Measurements from ENCODE around the gene CARD11. TPM values are rescaled to one million over a fixed set of nuclear protein-coding genes. Genes with fewer than 3 reads are reported as not detected.

CARD11 gene
- total RNA-seq, 1 donor from 2014 or later, result 6.3 TPM

GRCh38 chr7:2952316-2952715 is 91.4 kb downstream of the CARD11 start:
- Histone ChIP-seq H3K36me3 (ENCODE audit: control insufficient read depth, insufficient read depth, low read length) (no peaks in the 10 kb centered on the region), H3K4me3 (ENCODE audit: low read depth, low read length) (no peak overlapping the region), H3K27me3 (ENCODE audit: control insufficient read depth, insufficient read depth, low read length) (no peaks in the 10 kb centered on the region)
- DNase-seq (ENCODE audit: low read depth), result no peak
- no peak for TF ChIP-seq CTCF (IDR thresholded peaks at IDR 0.05; ENCODE audit: insufficient read depth, low read length, severe bottlenecking)
- no peak for FAIRE-seq

GRCh38 chr7:2950578-2950977 is 93.1 kb downstream of the CARD11 start:
- no peaks in the 10 kb centered on the region for H3K36me3 ChIP-seq (ENCODE audit: control insufficient read depth, insufficient read depth, low read length)
- no peak for DNase-seq (ENCODE audit: low read depth)
- no peak for FAIRE-seq
- no peak overlapping the region for H3K4me3 ChIP-seq (ENCODE audit: low read depth, low read length)
- no peaks in the 10 kb centered on the region for H3K27me3 ChIP-seq (ENCODE audit: control insufficient read depth, insufficient read depth, low read length)
- TF ChIP-seq CTCF (IDR thresholded peaks at IDR 0.05; ENCODE audit: insufficient read depth, low read length, severe bottlenecking), result no peak

- FAIRE-seq, result no peak
- DNase-seq (ENCODE audit: low read depth), result no peak
- no peak overlapping the region for H3K4me3 ChIP-seq (ENCODE audit: low read depth, low read length)
- H3K36me3 ChIP-seq (ENCODE audit: control insufficient read depth, insufficient read depth, low read length), result no peaks in the 10 kb centered on the region
- TF ChIP-seq CTCF (IDR thresholded peaks at IDR 0.05; ENCODE audit: insufficient read depth, low read length, severe bottlenecking), result no peak
- H3K27me3 ChIP-seq (ENCODE audit: control insufficient read depth, insufficient read depth, low read length), result no peaks in the 10 kb centered on the region
Observed at GRCh38 chr7:2948749-2949148, 94.9 kb downstream of the CARD11 start.

- no peak for TF ChIP-seq CTCF (IDR thresholded peaks at IDR 0.05; ENCODE audit: insufficient read depth, low read length, severe bottlenecking)
- Histone ChIP-seq H3K27me3 (ENCODE audit: control insufficient read depth, insufficient read depth, low read length) (no peaks in the 10 kb centered on the region), H3K36me3 (ENCODE audit: control insufficient read depth, insufficient read depth, low read length) (no peaks in the 10 kb centered on the region), H3K4me3 (ENCODE audit: low read depth, low read length) (no peak overlapping the region)
- no peak for FAIRE-seq
- DNase-seq (ENCODE audit: low read depth), result no peak
Observed at GRCh38 chr7:2947058-2947780, 96.4 kb downstream of the CARD11 start.

- DNase-seq (ENCODE audit: low read depth), result no peak
- Histone ChIP-seq H3K4me3 (ENCODE audit: low read depth, low read length) (no peak overlapping the region), H3K36me3 (ENCODE audit: control insufficient read depth, insufficient read depth, low read length) (no peaks in the 10 kb centered on the region), H3K27me3 (ENCODE audit: control insufficient read depth, insufficient read depth, low read length) (no peaks in the 10 kb centered on the region)
- FAIRE-seq, result no peak
- TF ChIP-seq CTCF (IDR thresholded peaks at IDR 0.05; ENCODE audit: insufficient read depth, low read length, severe bottlenecking), result no peak
Observed at GRCh38 chr7:2945171-2945570, 98.5 kb downstream of the CARD11 start.

- Histone ChIP-seq H3K27me3 (ENCODE audit: control insufficient read depth, insufficient read depth, low read length) (no peaks in the 10 kb centered on the region), H3K36me3 (ENCODE audit: control insufficient read depth, insufficient read depth, low read length) (no peaks in the 10 kb centered on the region), H3K4me3 (ENCODE audit: low read depth, low read length) (no peak overlapping the region)
- DNase-seq (ENCODE audit: low read depth) (no peak), FAIRE-seq (no peak)
- no peak for TF ChIP-seq CTCF (IDR thresholded peaks at IDR 0.05; ENCODE audit: insufficient read depth, low read length, severe bottlenecking)
Observed at GRCh38 chr7:2944739-2945138, 98.9 kb downstream of the CARD11 start.
